Common myeloid progenitor, CD34-positive (primary cell): ENCODE measurements around the gene PRKAG2.

Experiments used
- CTCF ChIA-PET: fragments of 350-600 bp; sonication (Branson Sonifier 250); formaldehyde crosslinking; loops from one replicate; lab custom pipeline; 2021; ENCODE audit warnings: antibody characterized with exemption; lab: Charles Lee
- POLR2A ChIA-PET: fragments of 350-600 bp; sonication (Branson Sonifier 250); formaldehyde crosslinking; loops from one replicate; lab custom pipeline; 2021; ENCODE audit warnings: antibody characterized with exemption; lab: Charles Lee
- DNase-seq, 3 donors: peaks; one replicate each; pipeline versions ENCODE4 v3.0.0 to v3.0.0-alpha.2; 2013
- H3K27ac ChIP-seq, 2 experiments: 1 replicate in 1 of 2; 2 replicates in 1 of 2; pipeline ENCODE4 v1.7.0; 2013; ENCODE audit warnings: inconsistent platforms in 2 of 2, low read length in 2 of 2, mild to moderate bottlenecking in 2 of 2, low read depth in 1 of 2, moderate library complexity in 1 of 2; ENCODE audit not compliant: severe bottlenecking in 2 of 2, insufficient read depth in 1 of 2, poor library complexity in 1 of 2
- H3K27me3 ChIP-seq, 5 experiments: replicated peaks in 2 of 5; 1 replicate in 3 of 5; 2 replicates in 2 of 5; pipeline versions ENCODE4 v1.6.1 to v1.7.0; 2013; ENCODE audit warnings: low read length in 4 of 5, mild to moderate bottlenecking in 2 of 5, moderate library complexity in 2 of 5, inconsistent platforms in 1 of 5; ENCODE audit not compliant: insufficient read depth in 5 of 5, control insufficient read depth in 4 of 5
- H3K36me3 ChIP-seq, 4 experiments: 1 replicate in 2 of 4; 2 replicates in 2 of 4; pipeline versions ENCODE4 v1.6.1 to v1.7.0; 2013; ENCODE audit warnings: low read length in 3 of 4, control low read depth in 1 of 4, mild to moderate bottlenecking in 1 of 4; ENCODE audit not compliant: control insufficient read depth in 4 of 4, insufficient read depth in 4 of 4
- H3K4me1 ChIP-seq, 4 experiments: 1 replicate in 3 of 4; 2 replicates in 1 of 4; pipeline versions ENCODE4 v1.6.1 to v1.7.1; 2013; ENCODE audit warnings: low read length in 3 of 4, mild to moderate bottlenecking in 3 of 4, control low read depth in 1 of 4, inconsistent platforms in 1 of 4, moderate library complexity in 1 of 4; ENCODE audit not compliant: control insufficient read depth in 4 of 4, insufficient read depth in 4 of 4; ENCODE audit errors: control extremely low read depth in 1 of 4
- H3K4me3 ChIP-seq, 7 experiments: 1 replicate in 4 of 7; 2 replicates in 3 of 7; pipeline versions ENCODE4 v1.5.1 to v1.7.0; 2013; ENCODE audit warnings: mild to moderate bottlenecking in 7 of 7, low read length in 6 of 7, moderate library complexity in 6 of 7, inconsistent platforms in 2 of 7, low read depth in 2 of 7, control low read depth in 1 of 7; ENCODE audit not compliant: insufficient read depth in 4 of 7, control insufficient read depth in 1 of 7; ENCODE audit errors: extremely low read depth in 1 of 7
- H3K9me3 ChIP-seq, 5 experiments: 1 replicate in 4 of 5; 2 replicates in 1 of 5; pipeline versions ENCODE4 v1.6.1 to v1.7.1; 2013; ENCODE audit warnings: low read length in 4 of 5, mild to moderate bottlenecking in 2 of 5, inconsistent platforms in 1 of 5, low read depth in 1 of 5, moderate library complexity in 1 of 5; ENCODE audit not compliant: control insufficient read depth in 4 of 5, insufficient read depth in 2 of 5; ENCODE audit errors: control extremely low read depth in 1 of 5
- WGBS: methylation state at CpG from one replicate; pipeline ENCODE4 v1.1.5; 2013; ENCODE audit not compliant: insufficient coverage; 5-methylcytosine and 5-hydroxymethylcytosine counted together

Gene PRKAG2

GRCh38 chr7:151518105-151518946, 358.6 kb downstream of the PRKAG2 start:
- peak; percentile 11 to 68 (median 64) for DNase-seq
- Histone ChIP-seq H3K4me3 (peak overlapping the region; percentile 54 to 96 (median 86)), H3K4me1 (peaks cover 11 to 35% (median 26%) of the 10 kb centered on the region in 4 experiments), H3K27me3 (peaks cover 0 to 4% (median 0%) of the 10 kb centered on the region in 5 experiments), H3K27ac (peak overlapping the region; percentile 88 to 91), H3K36me3 (peaks cover 0 to 5% (median 2%) of the 10 kb centered on the region in 4 experiments), H3K9me3 (peaks cover 0 to 3% (median 0%) of the 10 kb centered on the region in 5 experiments)
- CTCF ChIA-PET: no interaction called here
- 1% methylated on average over 31 of the region's 36 CpGs for WGBS
- POLR2A ChIA-PET: interaction anchor here (0.8 kb wide), 1 partner anchor 37 kb away, joined by 3 read pairs; no protein-coding TSS in a partner anchor

- Histone ChIP-seq H3K27ac (peak overlapping the region; percentile 88 to 91), H3K9me3 (peaks cover 0 to 3% (median 0%) of the 10 kb centered on the region in 5 experiments), H3K36me3 (peaks cover 0 to 6% (median 2%) of the 10 kb centered on the region in 4 experiments), H3K4me3 (peak overlapping the region; percentile 41 to 96 (median 86)), H3K4me1 (peaks cover 11 to 35% (median 26%) of the 10 kb centered on the region in 4 experiments), H3K27me3 (peaks cover 0 to 2% (median 0%) of the 10 kb centered on the region in 5 experiments)
- DNase-seq: no peak
- ChIA-PET CTCF (no interaction called here), POLR2A (interaction anchor here (0.8 kb wide), 1 partner anchor 37 kb away, joined by 3 read pairs; no protein-coding TSS in a partner anchor)
- WGBS: 94% methylated on average over 7 of the region's 7 CpGs
Measured at GRCh38 chr7:151517601-151518104, 359.3 kb downstream of the PRKAG2 start.

GRCh38 chr7:151515276-151515565, 361.7 kb downstream of the PRKAG2 start:
- CTCF ChIA-PET: interaction anchor here (1.5 kb wide), 1 partner anchor 147 kb away, joined by 3 read pairs; no protein-coding TSS in a partner anchor
- no peaks in the 10 kb centered on the region for H3K27me3 ChIP-seq
- H3K9me3 ChIP-seq: peaks cover 0 to 3% (median 0%) of the 10 kb centered on the region in 5 experiments
- peaks cover 0 to 10% (median 2%) of the 10 kb centered on the region in 4 experiments for H3K36me3 ChIP-seq
- no peak overlapping the region for H3K27ac ChIP-seq
- POLR2A ChIA-PET: no interaction called here
- peaks cover 11 to 30% (median 20%) of the 10 kb centered on the region in 4 experiments for H3K4me1 ChIP-seq
- DNase-seq: no peak
- H3K4me3 ChIP-seq: no peak overlapping the region

GRCh38 chr7:151514461-151515275, 362.2 kb downstream of the PRKAG2 start:
- CTCF ChIA-PET: no interaction called here
- Histone ChIP-seq H3K4me3 (no peak overlapping the region), H3K4me1 (peaks cover 11 to 29% (median 18%) of the 10 kb centered on the region in 4 experiments)

GRCh38 chr7:151513133-151513532, 363.8 kb downstream of the PRKAG2 start:
- 100% methylated on average over 1 of the region's 1 CpG for WGBS
- Histone ChIP-seq H3K27ac (no peak overlapping the region), H3K36me3 (peaks cover 0 to 10% (median 2%) of the 10 kb centered on the region in 4 experiments), H3K9me3 (peaks cover 0 to 3% (median 0%) of the 10 kb centered on the region in 5 experiments), H3K27me3 (no peaks in the 10 kb centered on the region), H3K4me1 (peaks cover 10 to 22% (median 16%) of the 10 kb centered on the region in 4 experiments), H3K4me3 (no peak overlapping the region)
- ChIA-PET POLR2A (no interaction called here), CTCF (no interaction called here)
- no peak for DNase-seq

More at GRCh38 chr7:151514461-151515275, 362.2 kb downstream of the PRKAG2 start:
- POLR2A ChIA-PET: no interaction called here
- Histone ChIP-seq H3K27me3 (no peaks in the 10 kb centered on the region), H3K9me3 (peaks cover 0 to 3% (median 0%) of the 10 kb centered on the region in 5 experiments), H3K27ac (no peak overlapping the region), H3K36me3 (peaks cover 0 to 10% (median 2%) of the 10 kb centered on the region in 4 experiments)
- no CpG with 5 or more reads among the region's 6 CpGs for WGBS
- no peak for DNase-seq

- no peak for DNase-seq
- 75% methylated on average over 5 of the region's 7 CpGs for WGBS
- POLR2A ChIA-PET: no interaction called here
- H3K27me3 ChIP-seq: no peaks in the 10 kb centered on the region
- peaks cover 0 to 3% (median 0%) of the 10 kb centered on the region in 5 experiments for H3K9me3 ChIP-seq
- peaks cover 0 to 10% (median 2%) of the 10 kb centered on the region in 4 experiments for H3K36me3 ChIP-seq
- peaks cover 2 to 17% (median 10%) of the 10 kb centered on the region in 4 experiments for H3K4me1 ChIP-seq
- CTCF ChIA-PET: no interaction called here
- H3K27ac ChIP-seq: no peak overlapping the region
- no peak overlapping the region for H3K4me3 ChIP-seq
Measured at GRCh38 chr7:151512353-151512752, 364.6 kb downstream of the PRKAG2 start.
